Common myeloid progenitor, CD34-positive (primary cell): ENCODE data around the gene ZNF619. TPM values are rescaled to one million over a fixed set of nuclear protein-coding genes. Genes with fewer than 3 reads are reported as not detected.

ENCODE experiments used
- CTCF ChIA-PET: fragments of 350-600 bp; sonication (Branson Sonifier 250); formaldehyde crosslinking; loops from one replicate; lab custom pipeline; 2021; ENCODE audit warnings: antibody characterized with exemption; lab: Charles Lee
- POLR2A ChIA-PET: fragments of 350-600 bp; sonication (Branson Sonifier 250); formaldehyde crosslinking; loops from one replicate; lab custom pipeline; 2021; ENCODE audit warnings: antibody characterized with exemption; lab: Charles Lee
- DNase-seq, 3 donors: peaks; one replicate each; pipeline versions ENCODE4 v3.0.0 to v3.0.0-alpha.2; 2013
- H3K27ac ChIP-seq, 2 experiments: 1 replicate in 1 of 2; 2 replicates in 1 of 2; pipeline ENCODE4 v1.7.0; 2013; ENCODE audit warnings: inconsistent platforms in 2 of 2, low read length in 2 of 2, mild to moderate bottlenecking in 2 of 2, low read depth in 1 of 2, moderate library complexity in 1 of 2; ENCODE audit not compliant: severe bottlenecking in 2 of 2, insufficient read depth in 1 of 2, poor library complexity in 1 of 2
- H3K27me3 ChIP-seq, 5 experiments: replicated peaks in 2 of 5; 1 replicate in 3 of 5; 2 replicates in 2 of 5; pipeline versions ENCODE4 v1.6.1 to v1.7.0; 2013; ENCODE audit warnings: low read length in 4 of 5, mild to moderate bottlenecking in 2 of 5, moderate library complexity in 2 of 5, inconsistent platforms in 1 of 5; ENCODE audit not compliant: insufficient read depth in 5 of 5, control insufficient read depth in 4 of 5
- H3K36me3 ChIP-seq, 4 experiments: 1 replicate in 2 of 4; 2 replicates in 2 of 4; pipeline versions ENCODE4 v1.6.1 to v1.7.0; 2013; ENCODE audit warnings: low read length in 3 of 4, control low read depth in 1 of 4, mild to moderate bottlenecking in 1 of 4; ENCODE audit not compliant: control insufficient read depth in 4 of 4, insufficient read depth in 4 of 4
- H3K4me1 ChIP-seq, 4 experiments: 1 replicate in 3 of 4; 2 replicates in 1 of 4; pipeline versions ENCODE4 v1.6.1 to v1.7.1; 2013; ENCODE audit warnings: low read length in 3 of 4, mild to moderate bottlenecking in 3 of 4, control low read depth in 1 of 4, inconsistent platforms in 1 of 4, moderate library complexity in 1 of 4; ENCODE audit not compliant: control insufficient read depth in 4 of 4, insufficient read depth in 4 of 4; ENCODE audit errors: control extremely low read depth in 1 of 4
- H3K4me3 ChIP-seq, 7 experiments: 1 replicate in 4 of 7; 2 replicates in 3 of 7; pipeline versions ENCODE4 v1.5.1 to v1.7.0; 2013; ENCODE audit warnings: mild to moderate bottlenecking in 7 of 7, low read length in 6 of 7, moderate library complexity in 6 of 7, inconsistent platforms in 2 of 7, low read depth in 2 of 7, control low read depth in 1 of 7; ENCODE audit not compliant: insufficient read depth in 4 of 7, control insufficient read depth in 1 of 7; ENCODE audit errors: extremely low read depth in 1 of 7
- H3K9me3 ChIP-seq, 5 experiments: 1 replicate in 4 of 5; 2 replicates in 1 of 5; pipeline versions ENCODE4 v1.6.1 to v1.7.1; 2013; ENCODE audit warnings: low read length in 4 of 5, mild to moderate bottlenecking in 2 of 5, inconsistent platforms in 1 of 5, low read depth in 1 of 5, moderate library complexity in 1 of 5; ENCODE audit not compliant: control insufficient read depth in 4 of 5, insufficient read depth in 2 of 5; ENCODE audit errors: control extremely low read depth in 1 of 5
- WGBS: methylation state at CpG from one replicate; pipeline ENCODE4 v1.1.5; 2013; ENCODE audit not compliant: insufficient coverage; 5-methylcytosine and 5-hydroxymethylcytosine counted together
- polyA plus RNA-seq: library from polyadenylated mRNA; unstranded; fragments of 120-200 nt; gene quantifications from one replicate; pipeline ENCODE4 v1.2.1, GENCODE V29; 2013

ZNF619 gene
- 7.0 TPM for polyA plus RNA-seq

- ChIA-PET POLR2A (interaction anchor here (1.9 kb wide), 1 partner anchor 12 kb away, joined by 8 read pairs; no protein-coding TSS in a partner anchor), CTCF (interaction anchor here (1.6 kb wide), 1 partner anchor 14 kb away, joined by 4 read pairs; no protein-coding TSS in a partner anchor)
- peak within 1 kb of the TSS; percentile 88 to 95 for H3K27ac ChIP-seq
- peak within 1 kb of the TSS; percentile 91 to 94 (median 93) for H3K4me3 ChIP-seq
- peaks cover 1 to 22% (median 15%) of the 10 kb centered on the region in 4 experiments for H3K36me3 ChIP-seq
- no peaks in the 10 kb centered on the region for H3K27me3 ChIP-seq
- DNase-seq: peak; percentile 71 to 80 (median 79)
- no peaks in the 10 kb centered on the region for H3K9me3 ChIP-seq
- peaks cover 3 to 13% (median 6%) of the 10 kb centered on the region in 4 experiments for H3K4me1 ChIP-seq
- 1% methylated on average over 30 of the region's 48 CpGs for WGBS
Observed at GRCh38 chr3:40476478-40477470, at the start of gene ZNF619. Gene ZNF619, plus strand, starts transcription at chr3:40477122. Its CDS starts 858 bp downstream, at chr3:40477980.

- no CpG with 5 or more reads among the region's 2 CpGs for WGBS
- ChIA-PET CTCF (no interaction called here), POLR2A (interaction anchor here (0.7 kb wide), 1 partner anchor 20 kb away, joined by 3 read pairs; no protein-coding TSS in a partner anchor)
- H3K27me3 ChIP-seq: no peaks in the 10 kb centered on the region
- no peak overlapping the region for H3K4me3 ChIP-seq
- H3K4me1 ChIP-seq: no peaks in the 10 kb centered on the region
- DNase-seq: no peak
- no peak overlapping the region for H3K27ac ChIP-seq
- H3K36me3 ChIP-seq: no peaks in the 10 kb centered on the region
- no peaks in the 10 kb centered on the region for H3K9me3 ChIP-seq
Observed at GRCh38 chr3:40432793-40433192, 44.1 kb upstream of the ZNF619 start.

GRCh38 chr3:40437889-40438288 lies 39.0 kb upstream of the ZNF619 start:
- POLR2A ChIA-PET: interaction anchor here (0.9 kb wide), 1 partner anchor 801 kb away, joined by 3 read pairs; no protein-coding TSS in a partner anchor
- peaks cover 0 to 2% (median 0%) of the 10 kb centered on the region in 5 experiments for H3K9me3 ChIP-seq
- H3K27ac ChIP-seq: no peak overlapping the region
- no peaks in the 10 kb centered on the region for H3K27me3 ChIP-seq
- no peaks in the 10 kb centered on the region for H3K36me3 ChIP-seq
- no peak overlapping the region for H3K4me3 ChIP-seq
- DNase-seq: no peak
- WGBS: 100% methylated on average over 2 of the region's 5 CpGs
- H3K4me1 ChIP-seq: no peaks in the 10 kb centered on the region
- CTCF ChIA-PET: no interaction called here

DNA sequence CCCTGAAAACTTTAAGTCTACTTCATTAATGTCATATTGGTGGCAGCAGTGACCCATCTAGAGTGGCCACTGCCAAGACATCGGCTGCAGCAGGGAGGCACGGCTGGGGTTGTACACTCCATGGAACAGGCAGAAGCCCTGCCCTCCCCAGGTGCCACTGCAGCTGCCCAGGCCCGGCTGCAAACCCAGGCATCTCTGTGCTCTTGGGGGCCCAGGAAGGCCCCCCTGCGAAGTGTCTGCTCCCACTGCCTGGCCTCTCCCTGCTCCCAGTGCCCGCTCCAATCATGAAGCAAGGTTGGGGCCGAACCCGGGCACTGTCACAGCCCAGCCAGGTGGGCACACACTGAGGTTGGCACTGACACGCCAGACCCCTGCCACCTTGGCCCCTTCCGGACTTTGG lies 31.9 kb upstream of the ZNF619 start:
- Histone ChIP-seq H3K36me3 (no peaks in the 10 kb centered on the region), H3K27ac (no peak overlapping the region), H3K27me3 (no peaks in the 10 kb centered on the region), H3K9me3 (peaks cover 0 to 2% (median 0%) of the 10 kb centered on the region in 5 experiments), H3K4me1 (no peaks in the 10 kb centered on the region), H3K4me3 (no peak overlapping the region)
- no peak for DNase-seq
- CTCF ChIA-PET: no interaction called here
- POLR2A ChIA-PET: interaction anchor here (0.6 kb wide), 1 partner anchor 33 kb away, joined by 3 read pairs; no protein-coding TSS in a partner anchor
- over 99% methylated on average over 8 of the region's 9 CpGs for WGBS

DNA sequence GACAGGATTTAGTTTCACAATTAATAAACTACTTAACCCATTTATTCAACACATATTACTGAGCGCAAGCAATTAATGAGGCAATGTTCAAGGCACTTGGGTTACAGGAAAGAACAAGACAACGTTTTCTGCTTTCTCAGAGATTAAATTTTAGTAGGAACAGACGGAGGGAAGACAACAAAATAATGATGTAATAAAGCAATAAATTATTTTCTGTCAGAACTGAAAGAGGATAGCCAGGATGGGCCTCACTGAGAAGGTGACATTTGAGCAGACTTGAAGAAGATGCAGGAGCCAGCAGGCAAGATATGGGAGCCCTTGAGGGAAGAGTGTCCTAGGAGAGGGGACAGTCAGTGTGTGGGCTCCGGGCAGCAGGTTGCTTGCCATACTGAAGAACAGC lies 31.0 kb upstream of the ZNF619 start:
- POLR2A ChIA-PET: no interaction called here

DNA sequence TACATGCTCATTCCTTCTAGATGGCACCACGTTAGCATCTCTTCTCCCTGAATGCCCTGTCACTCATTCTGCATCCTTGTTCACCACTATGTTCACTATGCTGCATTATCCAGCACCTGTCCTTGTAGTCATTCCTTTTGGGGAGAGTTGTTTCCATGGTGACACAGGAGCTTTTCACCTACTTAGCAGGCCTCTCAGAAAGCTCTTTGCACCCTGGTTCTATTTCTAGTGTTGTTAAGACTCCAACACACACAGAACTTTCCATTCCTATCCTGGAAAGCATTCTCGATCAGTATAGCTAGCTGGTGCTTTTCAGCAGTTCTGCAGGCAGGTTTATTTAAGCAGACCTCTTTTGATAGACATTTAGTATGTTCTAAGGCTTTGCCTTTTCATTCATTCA lies 26.5 kb upstream of the ZNF619 start:
- Histone ChIP-seq H3K27me3 (no peaks in the 10 kb centered on the region), H3K36me3 (no peaks in the 10 kb centered on the region), H3K27ac (no peak overlapping the region), H3K4me1 (peaks cover 13 to 22% (median 17%) of the 10 kb centered on the region in 4 experiments), H3K9me3 (no peaks in the 10 kb centered on the region), H3K4me3 (no peak overlapping the region)
- CTCF ChIA-PET: interaction anchor here (1.2 kb wide), 1 partner anchor 74 kb away, joined by 4 read pairs; the partner anchor contains the start of gene ZNF621
- 80% methylated on average over 1 of the region's 2 CpGs for WGBS
- POLR2A ChIA-PET: interaction anchor here (0.7 kb wide), 1 partner anchor 80 kb away, joined by 3 read pairs; no protein-coding TSS in a partner anchor
- no peak for DNase-seq

More for the DNA sequence above, 31.0 kb upstream of the ZNF619 start:
- 90% methylated on average over 2 of the region's 4 CpGs for WGBS
- no peaks in the 10 kb centered on the region for H3K9me3 ChIP-seq
- no peaks in the 10 kb centered on the region for H3K4me1 ChIP-seq
- H3K27ac ChIP-seq: no peak overlapping the region
- CTCF ChIA-PET: no interaction called here
- H3K4me3 ChIP-seq: no peak overlapping the region
- H3K27me3 ChIP-seq: no peaks in the 10 kb centered on the region
- no peak for DNase-seq
- H3K36me3 ChIP-seq: no peaks in the 10 kb centered on the region
